ENCODE measurements around the gene GPR137B. TPM values are rescaled to one million over a fixed set of nuclear protein-coding genes. Genes with fewer than 3 reads are reported as not detected.

The GPR137B gene
- total and polyA plus RNA-seq, 2 experiments from 2014 or later: 4.5 to 11.1 TPM

GRCh38 chr1:236258114-236258622, 115.8 kb downstream of the GPR137B start (continued):
- TF ChIP-seq, protein P1, sequence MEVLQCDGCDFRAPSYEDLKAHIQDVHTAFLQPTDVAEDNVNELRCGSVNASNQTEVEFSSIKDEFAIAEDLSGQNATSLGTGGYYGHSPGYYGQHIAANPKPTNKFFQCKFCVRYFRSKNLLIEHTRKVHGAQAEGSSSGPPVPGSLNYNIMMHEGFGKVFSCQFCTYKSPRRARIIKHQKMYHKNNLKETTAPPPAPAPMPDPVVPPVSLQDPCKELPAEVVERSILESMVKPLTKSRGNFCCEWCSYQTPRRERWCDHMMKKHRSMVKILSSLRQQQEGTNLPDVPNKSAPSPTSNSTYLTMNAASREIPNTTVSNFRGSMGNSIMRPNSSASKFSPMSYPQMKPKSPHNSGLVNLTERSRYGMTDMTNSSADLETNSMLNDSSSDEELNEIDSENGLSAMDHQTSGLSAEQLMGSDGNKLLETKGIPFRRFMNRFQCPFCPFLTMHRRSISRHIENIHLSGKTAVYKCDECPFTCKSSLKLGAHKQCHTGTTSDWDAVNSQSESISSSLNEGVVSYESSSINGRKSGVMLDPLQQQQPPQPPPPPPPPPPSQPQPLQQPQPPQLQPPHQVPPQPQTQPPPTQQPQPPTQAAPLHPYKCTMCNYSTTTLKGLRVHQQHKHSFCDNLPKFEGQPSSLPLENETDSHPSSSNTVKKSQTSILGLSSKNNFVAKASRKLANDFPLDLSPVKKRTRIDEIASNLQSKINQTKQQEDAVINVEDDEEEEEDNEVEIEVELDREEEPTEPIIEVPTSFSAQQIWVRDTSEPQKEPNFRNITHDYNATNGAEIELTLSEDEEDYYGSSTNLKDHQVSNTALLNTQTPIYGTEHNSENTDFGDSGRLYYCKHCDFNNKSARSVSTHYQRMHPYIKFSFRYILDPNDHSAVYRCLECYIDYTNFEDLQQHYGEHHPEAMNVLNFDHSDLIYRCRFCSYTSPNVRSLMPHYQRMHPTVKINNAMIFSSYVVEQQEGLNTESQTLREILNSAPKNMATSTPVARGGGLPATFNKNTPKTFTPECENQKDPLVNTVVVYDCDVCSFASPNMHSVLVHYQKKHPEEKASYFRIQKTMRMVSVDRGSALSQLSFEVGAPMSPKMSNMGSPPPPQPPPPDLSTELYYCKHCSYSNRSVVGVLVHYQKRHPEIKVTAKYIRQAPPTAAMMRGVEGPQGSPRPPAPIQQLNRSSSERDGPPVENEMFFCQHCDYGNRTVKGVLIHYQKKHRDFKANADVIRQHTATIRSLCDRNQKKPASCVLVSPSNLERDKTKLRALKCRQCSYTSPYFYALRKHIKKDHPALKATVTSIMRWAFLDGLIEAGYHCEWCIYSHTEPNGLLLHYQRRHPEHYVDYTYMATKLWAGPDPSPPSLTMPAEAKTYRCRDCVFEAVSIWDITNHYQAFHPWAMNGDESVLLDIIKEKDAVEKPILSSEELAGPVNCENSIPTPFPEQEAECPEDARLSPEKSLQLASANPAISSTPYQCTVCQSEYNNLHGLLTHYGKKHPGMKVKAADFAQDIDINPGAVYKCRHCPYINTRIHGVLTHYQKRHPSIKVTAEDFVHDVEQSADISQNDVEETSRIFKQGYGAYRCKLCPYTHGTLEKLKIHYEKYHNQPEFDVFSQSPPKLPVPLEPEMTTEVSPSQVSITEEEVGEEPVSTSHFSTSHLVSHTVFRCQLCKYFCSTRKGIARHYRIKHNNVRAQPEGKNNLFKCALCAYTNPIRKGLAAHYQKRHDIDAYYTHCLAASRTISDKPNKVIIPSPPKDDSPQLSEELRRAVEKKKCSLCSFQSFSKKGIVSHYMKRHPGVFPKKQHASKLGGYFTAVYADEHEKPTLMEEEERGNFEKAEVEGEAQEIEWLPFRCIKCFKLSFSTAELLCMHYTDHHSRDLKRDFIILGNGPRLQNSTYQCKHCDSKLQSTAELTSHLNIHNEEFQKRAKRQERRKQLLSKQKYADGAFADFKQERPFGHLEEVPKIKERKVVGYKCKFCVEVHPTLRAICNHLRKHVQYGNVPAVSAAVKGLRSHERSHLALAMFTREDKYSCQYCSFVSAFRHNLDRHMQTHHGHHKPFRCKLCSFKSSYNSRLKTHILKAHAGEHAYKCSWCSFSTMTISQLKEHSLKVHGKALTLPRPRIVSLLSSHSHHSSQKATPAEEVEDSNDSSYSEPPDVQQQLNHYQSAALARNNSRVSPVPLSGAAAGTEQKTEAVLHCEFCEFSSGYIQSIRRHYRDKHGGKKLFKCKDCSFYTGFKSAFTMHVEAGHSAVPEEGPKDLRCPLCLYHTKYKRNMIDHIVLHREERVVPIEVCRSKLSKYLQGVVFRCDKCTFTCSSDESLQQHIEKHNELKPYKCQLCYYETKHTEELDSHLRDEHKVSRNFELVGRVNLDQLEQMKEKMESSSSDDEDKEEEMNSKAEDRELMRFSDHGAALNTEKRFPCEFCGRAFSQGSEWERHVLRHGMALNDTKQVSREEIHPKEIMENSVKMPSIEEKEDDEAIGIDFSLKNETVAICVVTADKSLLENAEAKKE (CRISPR knock-in tag; IDR thresholded peaks at IDR 0.05): no peak
- TF ChIP-seq, protein P2, sequence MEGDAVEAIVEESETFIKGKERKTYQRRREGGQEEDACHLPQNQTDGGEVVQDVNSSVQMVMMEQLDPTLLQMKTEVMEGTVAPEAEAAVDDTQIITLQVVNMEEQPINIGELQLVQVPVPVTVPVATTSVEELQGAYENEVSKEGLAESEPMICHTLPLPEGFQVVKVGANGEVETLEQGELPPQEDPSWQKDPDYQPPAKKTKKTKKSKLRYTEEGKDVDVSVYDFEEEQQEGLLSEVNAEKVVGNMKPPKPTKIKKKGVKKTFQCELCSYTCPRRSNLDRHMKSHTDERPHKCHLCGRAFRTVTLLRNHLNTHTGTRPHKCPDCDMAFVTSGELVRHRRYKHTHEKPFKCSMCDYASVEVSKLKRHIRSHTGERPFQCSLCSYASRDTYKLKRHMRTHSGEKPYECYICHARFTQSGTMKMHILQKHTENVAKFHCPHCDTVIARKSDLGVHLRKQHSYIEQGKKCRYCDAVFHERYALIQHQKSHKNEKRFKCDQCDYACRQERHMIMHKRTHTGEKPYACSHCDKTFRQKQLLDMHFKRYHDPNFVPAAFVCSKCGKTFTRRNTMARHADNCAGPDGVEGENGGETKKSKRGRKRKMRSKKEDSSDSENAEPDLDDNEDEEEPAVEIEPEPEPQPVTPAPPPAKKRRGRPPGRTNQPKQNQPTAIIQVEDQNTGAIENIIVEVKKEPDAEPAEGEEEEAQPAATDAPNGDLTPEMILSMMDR (conservative IDR thresholded peaks at IDR 0.05; ENCODE audit: low read depth in 2 of 2): no peak
- TF ChIP-seq EZH2 (IDR thresholded peaks at IDR 0.05; ENCODE audit: low read depth, unreplicated experiment): no peak
- no peak for TF ChIP-seq NANOG (IDR thresholded peaks at IDR 0.05; ENCODE audit: borderline replicate concordance)

Other genes with a start within 250 kb of the GPR137B start
- gene NID1, start 77.4 kb upstream of the GPR137B start, total RNA-seq (2014; rRNA removed; shearing (Covaris generic)): 29.2 and 32.5 TPM in 2 replicates
- gene NID1, start 77.4 kb upstream of the GPR137B start, polyA plus RNA-seq (2016; fragmentation: Nextera tagmentation; extraction: Ambion mirVana): 5.9 and 7.1 TPM in 2 replicates
- 3.6 and 4.4 TPM in 2 replicates for gene ERO1B, start 139.4 kb downstream of the GPR137B start, total RNA-seq (2014; rRNA removed; shearing (Covaris generic))
- gene ERO1B, start 139.4 kb downstream of the GPR137B start, polyA plus RNA-seq (2016; fragmentation: Nextera tagmentation; extraction: Ambion mirVana): 2.4 and 2.6 TPM in 2 replicates